GM18499 (cell line): ENCODE results near the gene EPB41L4B.

ENCODE experiments used
- ATAC-seq: cut with Tn5 transposase; IDR thresholded peaks from one replicate; pipeline ENCODE4 v1.9.1; 2021; ENCODE audit warnings: moderate number of reproducible peaks; ENCODE audit not compliant: insufficient read depth, unreplicated experiment

EPB41L4B gene

DNA sequence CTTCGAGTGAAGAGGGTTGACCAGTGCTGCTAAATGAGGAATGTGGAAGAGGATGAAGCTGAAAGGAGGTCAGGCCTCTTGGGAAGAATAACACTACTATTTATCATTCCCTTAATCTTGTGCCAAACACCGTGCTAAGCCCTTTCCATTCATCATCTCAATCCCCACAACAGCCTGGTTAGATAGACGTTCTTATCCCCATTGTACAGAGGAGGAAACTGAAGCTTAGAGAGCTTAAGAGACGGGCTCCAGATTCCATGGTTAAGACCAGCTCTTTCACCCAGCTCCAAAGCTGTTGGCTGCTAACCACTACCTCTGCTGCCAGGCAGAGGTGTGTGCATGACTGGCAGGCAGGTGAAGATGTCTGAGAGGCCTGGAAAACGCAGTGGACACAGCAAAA, 868 bp upstream of the EPB41L4B start:
- ATAC-seq: no peak

DNA sequence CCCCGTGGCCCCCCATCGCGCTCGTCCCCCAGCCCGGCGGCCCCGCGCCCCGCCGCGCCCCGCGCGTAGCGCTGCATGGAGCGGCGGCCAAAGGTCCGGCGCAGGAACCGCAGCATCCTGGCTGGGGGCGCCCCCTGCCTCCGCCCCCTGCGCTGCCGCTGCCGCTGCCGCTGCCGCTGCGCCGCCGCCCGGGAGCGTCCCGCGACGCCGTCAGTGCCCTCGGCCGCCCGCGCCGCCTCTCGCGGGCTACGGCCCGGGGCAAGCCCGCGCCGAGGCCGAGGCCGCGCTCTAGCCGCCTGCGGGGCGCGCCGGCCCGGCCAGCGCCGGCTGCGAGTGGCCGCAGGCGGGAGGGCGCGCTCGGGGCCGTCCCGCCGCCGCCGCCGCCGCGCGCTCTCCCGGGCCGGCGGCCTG, 523 bp downstream of the EPB41L4B start:
- ATAC-seq: no peak

DNA sequence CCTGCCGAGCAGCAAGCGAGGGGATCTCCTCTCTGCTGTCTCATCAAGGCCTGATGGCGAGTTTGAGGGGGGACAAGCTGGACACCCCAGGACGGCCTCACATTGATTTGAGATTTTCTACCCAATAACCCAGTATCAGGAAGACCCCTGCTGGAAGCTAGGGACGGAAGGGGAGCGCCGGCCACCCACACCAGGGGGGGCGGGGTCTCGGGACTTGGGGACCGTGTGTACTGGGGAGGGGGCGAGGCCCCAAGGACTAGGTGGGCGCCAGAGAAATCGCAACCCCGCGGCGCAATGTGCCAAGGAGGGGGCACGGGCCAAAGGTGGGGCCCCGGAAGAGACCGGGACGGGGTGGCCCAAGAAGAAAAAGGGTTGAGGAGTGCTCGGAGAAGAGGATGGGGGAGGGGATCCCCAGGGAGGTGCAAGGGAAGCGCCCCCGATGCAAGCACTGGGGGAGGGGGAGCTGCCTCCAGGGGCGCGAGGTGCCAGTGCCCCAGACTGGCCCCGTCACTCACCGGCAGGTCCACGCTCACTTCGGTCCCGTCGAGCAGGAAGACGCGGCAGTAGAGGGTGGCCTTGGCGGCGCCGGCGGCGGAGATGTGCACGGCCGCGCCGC, 1.1 kb downstream of the EPB41L4B start:
- no peak for ATAC-seq

DNA sequence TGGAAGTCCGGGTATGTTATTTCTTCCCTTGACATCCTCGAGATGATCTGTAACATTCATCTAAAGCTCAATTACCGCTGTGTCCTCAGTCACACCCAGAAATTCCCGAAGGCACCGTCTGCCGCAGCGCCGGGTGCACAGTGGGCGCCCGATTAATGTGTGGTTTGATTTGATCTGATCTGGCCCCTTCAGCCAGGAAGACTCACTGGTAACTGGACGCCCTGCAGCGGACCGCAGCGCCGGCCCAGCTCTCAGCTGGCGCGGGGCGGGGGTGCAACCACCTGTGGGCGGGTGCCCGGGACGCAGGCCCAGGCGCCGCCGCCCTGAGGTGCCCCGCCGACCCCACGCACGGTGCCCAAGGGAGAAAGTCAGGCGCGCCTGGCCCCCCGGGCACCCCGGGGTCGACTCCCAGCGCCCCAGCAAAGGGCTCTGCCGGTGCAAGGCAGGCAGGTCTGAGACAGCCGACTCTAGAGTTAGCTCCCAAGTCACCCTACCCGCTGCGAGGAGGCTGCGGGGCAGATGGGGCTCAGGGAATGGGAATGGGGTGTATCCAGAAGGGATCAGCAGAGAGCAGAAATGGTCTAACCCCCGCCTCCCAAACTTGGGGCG, 1.7 kb downstream of the EPB41L4B start:
- ATAC-seq: no peak

GRCh38 chr9:109317979-109318741, 2.7 kb downstream of the EPB41L4B start:
- ATAC-seq: no peak

- ATAC-seq: no peak
Observed at GRCh38 chr9:109317311-109317978, 3.4 kb downstream of the EPB41L4B start.

DNA sequence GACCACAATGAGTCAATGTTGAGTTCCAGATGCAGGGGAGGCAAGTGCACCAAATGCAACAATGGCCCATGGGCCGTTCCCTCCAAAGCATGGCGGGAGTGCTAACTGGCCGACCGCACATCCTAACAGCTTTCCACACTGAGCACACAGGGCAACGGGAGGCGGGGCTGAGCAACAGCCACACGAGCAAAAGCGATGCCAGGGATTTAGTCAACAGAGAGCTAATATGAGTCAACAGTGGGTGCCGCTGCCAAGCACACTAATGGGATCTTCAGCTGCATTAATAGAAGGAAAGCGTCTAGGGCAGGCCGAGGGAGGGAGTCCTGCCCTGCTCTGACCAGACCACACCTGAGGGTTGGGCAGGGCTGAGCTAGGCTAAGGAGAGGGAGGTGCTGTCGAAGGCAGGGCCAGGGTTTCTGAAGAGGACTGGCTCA, 4.6 kb downstream of the EPB41L4B start:
- no peak for ATAC-seq

- ATAC-seq: no peak
Observed at GRCh38 chr9:109315480-109316206, 5.2 kb downstream of the EPB41L4B start.

DNA sequence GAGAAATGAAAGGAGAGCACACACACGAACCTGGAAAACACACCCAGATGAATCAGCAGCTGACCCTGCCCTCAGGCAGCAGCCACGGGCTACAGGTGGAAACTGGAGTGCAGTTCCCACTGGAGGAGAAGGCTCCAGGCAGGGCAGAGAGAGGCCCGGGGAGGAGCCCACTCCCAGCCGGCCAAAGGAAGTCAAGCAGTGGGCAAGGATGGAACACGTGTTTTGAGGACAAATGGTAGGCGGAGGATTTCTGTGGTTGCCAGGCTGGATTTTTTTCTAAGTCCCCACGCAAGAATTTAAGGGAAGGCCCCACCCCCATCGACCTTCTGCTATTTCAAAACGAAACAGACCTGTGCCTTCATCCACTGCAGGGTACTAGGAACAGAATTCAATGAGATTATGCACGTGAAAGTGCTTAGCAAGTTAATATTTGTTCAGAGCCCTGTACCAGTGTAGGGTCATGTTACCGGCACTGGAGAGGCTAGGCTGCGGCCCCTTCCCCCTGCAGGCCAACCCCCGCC, 6.8 kb downstream of the EPB41L4B start:
- no peak for ATAC-seq

- no peak for ATAC-seq
Observed at GRCh38 chr9:109313351-109313750, 7.5 kb downstream of the EPB41L4B start.

DNA sequence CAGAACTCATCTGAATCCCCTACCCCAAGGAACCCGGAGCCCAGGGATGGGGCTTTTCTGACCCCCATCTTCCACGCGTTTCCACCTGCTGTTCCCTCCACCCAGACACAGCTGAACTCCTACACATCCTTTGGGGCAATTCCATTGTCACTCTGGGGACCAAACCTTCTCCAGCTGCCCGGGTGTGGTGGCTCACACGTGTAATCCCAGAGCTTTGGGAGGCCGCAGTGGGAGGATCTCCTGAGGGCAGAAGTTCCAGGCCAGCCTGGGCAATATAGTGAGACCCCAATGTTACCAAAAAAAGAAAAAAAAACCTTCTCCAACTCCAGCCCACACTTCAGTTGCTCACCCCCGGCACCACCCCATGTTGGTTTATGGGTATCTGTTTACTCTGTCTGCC, 8.1 kb downstream of the EPB41L4B start:
- ATAC-seq: no peak

DNA sequence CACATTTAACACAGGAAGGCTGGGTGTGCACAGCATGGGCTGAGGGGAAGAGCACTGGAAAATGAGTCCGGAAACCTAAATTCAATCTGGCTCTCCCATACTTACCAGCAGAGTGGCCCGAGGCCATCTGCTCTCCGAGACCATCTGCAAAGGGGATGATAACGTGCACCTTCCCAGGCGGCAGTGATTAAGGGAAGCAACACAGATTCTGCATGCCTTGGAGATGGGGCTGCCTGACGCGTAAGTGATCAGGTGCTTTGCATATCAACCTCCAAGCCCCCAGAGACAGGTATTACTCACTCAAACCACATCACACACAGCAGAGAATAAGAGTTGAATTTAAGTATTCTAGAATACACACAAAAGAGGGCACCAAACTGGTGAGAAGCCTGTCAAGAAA, 9.1 kb downstream of the EPB41L4B start:
- ATAC-seq: peak; percentile 92

GRCh38 chr9:109311286-109311685, 9.6 kb downstream of the EPB41L4B start:
- no peak for ATAC-seq

GRCh38 chr9:109310486-109310901, 10.4 kb downstream of the EPB41L4B start:
- ATAC-seq: no peak

- no peak for ATAC-seq
Observed at GRCh38 chr9:109309282-109309681, 11.6 kb downstream of the EPB41L4B start.

DNA sequence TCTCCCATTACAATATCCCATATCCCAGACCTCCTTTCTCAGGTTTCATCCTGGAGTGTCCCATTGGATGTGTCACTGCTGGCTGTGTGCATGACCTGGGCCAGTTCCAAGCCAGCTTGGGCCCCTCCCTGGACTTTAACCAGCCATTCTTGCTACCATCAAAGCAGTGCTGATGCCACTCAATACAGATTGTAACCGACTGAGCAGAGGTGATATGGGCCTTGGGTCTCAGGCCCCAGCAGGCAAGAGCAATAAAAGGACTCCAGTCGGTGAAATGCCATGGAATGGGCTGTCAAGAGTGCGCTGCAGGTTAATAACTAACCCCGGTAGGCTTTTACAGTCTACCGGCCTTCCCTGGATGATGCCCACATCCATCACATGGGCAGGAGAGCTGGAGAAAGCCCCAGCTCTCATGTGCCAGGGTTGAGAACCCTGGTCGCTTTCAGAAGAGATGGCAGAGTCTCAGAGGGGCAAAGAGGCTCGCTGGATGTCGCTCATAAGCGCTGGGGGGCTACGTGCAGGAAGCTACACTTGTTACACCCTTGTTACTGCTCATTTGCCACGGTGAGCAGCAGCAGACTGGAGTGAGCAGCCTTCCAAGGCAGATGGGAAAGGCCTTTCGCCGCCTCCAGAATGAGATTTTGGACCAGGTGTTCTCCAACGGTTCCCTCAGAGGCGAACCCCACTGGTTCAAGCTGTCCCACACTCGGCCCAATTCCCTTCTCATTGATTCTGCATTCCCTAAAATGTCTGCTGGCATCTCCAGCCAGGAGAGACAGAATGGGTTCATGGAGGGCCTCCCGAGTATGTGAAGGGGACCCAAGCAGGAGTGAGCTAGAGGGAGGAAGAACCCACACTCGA, 13.2 kb downstream of the EPB41L4B start:
- no peak for ATAC-seq

DNA sequence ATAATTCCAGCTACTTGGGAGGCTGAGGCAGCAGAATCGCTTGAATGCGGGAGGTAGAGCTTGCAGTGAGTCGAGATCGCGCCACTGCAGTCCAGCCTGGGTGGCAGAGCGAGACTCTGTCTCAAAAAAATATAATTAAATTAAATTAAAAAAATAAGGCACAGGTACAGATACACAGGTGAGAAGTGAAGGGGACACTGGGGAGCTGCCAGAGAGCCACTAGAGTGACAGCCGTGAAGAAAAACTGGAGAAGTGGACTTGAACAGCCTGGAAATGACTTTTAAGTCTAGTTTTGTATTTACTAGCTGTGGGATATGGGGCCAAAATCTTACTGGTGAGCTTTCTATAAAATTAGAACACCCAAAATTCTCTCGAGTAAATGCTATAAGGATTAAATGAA, 15.1 kb downstream of the EPB41L4B start:
- ATAC-seq: no peak

- no peak for ATAC-seq
Observed at GRCh38 chr9:109304347-109304746, 16.5 kb downstream of the EPB41L4B start.

- no peak for ATAC-seq
Observed at GRCh38 chr9:109303900-109304299, 17.0 kb downstream of the EPB41L4B start.
